Fibroblast of skin of scalp (primary cell): Measurements from ENCODE around the gene ZFR.
"Not testable (repeated sequence)": the region's sequence is repeated elsewhere in the genome, so short reads cannot be mapped to it uniquely, and the experiment has no call there.

Experiments
- DNase-seq: peaks from one replicate; pipeline ENCODE4 v3.0.0-alpha.2; 2013

Gene ZFR

GRCh38 chr5:32319392-32319791 lies 125.1 kb downstream of the ZFR start:
- no peak for DNase-seq

DNA sequence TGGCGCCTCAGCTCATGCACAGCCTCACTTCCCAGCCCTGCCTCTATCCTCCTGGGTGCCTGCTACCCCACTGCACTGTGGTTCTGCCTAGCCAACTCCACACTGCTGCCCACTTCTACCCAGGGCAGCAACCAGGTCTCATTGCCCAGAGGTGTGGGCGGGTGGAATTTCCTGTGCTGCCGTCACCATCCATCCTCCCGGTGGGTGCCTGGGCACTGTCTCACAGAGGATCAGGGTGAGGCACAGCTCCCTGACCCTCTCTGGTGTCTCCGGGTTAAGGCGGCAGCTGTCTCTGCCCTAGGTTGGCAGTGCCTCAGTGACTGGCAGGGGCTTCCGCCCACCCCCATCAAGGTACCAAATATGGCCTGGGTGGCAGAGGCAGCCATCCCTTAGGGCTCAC lies 127.5 kb downstream of the ZFR start:
- no peak for DNase-seq

DNA sequence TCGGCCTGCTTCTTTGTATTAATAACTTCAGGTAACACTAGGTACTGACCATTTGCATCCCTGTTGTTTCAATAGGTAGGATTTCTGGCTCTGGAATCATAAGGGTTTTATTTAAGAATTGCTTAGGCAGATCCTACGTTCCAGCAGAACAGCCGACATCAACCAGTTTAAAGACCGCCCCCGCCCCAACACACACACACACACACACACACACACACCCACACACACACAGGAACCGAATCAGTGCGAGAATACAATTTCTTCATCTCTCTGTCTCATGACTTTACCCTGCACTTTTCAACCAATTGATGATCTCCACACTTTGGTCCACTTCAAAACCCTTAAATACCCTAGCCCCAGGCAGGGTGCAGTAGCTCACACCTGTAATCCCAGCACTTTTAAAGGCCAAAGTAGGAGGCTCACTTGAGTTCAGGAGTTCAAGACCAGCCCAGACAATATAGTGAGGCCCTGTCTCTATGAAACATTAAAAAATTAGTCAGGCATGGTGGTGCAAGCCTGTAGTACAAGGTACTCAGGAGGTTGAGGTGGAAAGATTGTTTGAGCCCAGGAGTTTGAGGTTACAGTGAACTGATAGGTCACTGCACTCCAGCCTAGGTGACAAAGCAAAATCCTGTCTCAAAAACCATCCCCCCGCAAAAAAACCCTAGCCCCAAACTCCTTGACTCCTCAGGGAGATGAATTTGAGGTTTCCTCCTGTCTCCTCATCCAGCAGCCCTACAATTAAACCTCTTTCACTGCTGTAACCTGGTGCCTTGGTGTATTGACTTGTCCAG lies 129.1 kb downstream of the ZFR start:
- no peak for DNase-seq

DNA sequence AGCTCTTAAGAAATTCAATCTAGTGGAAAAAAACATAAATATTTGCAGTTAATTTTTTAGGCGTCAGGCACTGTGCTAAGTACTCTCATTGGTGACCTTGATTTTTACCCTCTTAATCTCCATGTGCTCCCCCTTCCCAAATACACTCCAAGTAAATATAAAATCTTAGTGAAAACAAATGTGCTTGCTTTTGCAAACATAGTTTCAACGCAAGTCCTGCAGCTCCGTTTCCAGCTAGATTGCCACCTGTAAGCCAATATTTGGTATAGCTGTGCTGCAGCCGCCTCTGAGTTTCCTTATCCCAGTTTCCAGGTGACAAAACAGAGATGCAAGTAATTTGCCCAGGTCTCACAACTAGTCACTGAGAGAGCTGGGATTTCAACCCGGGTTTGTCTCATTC lies 129.9 kb downstream of the ZFR start:
- DNase-seq, result no peak

DNA sequence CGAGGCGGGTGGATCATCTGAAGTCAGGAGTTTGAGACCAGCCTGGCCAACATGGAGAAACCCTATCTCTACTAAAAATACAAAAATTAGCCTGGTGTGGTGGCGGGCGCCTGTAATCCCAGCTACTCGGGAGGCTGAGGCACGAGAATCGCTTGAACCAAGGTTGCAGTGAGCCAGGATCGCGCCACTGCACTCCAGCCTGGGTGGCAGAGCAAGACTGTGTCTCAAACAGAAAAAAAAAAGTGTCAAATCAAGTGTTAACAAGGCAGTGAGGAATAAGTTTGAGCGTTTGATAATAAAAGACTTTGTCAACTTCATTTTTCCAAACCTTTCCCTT lies 130.4 kb downstream of the ZFR start:
- not testable (repeated sequence) for DNase-seq

- peak; percentile 99 for DNase-seq
These were observed 131.8 kb downstream of the ZFR start, which contains the start of gene MTMR12 for GRCh38 chr5:32312595-32313332. Gene MTMR12, minus strand, starts transcription at chr5:32312939. Its CDS starts 101 bp downstream, at chr5:32312838.

GRCh38 chr5:32312197-32312594 lies 132.3 kb downstream of the ZFR start:
- DNase-seq, result peak; percentile 55

DNA sequence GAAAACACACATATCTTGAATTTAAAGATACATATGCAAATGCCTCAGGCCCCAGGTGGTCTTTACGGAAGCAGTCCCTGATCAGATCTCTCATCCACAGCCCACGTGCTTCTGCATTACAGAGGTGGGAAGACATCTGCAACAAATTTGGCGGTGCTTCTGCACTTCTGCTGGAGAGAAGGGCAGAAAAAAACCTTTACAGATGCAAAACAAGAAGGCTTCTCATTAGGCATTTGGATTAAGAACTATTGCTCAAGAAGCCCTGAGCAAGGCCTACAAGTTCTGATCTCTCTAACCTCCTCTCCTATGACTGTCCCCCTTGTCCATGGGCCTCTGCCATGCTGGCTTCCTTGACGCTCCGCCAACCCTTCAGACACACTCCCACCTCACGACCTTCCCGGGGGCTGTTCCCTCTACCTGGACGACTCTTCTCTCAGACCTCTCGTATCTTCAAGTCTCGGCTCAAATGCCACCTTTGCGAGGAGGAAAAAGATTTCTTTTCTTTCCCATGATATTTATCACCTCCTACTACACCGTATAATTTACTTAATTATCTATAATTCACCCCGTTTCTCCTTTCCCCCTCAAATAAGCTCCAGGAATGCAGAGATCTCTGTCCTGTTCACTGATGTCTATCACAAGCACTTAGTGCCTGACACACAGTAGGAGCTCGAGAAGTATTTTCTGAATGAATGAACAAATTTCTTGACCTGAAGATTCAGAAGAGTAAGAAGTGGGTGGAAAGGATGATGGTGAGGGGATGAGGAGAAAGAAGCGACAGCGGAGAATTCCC lies 132.9 kb downstream of the ZFR start:
- no peak for DNase-seq

GRCh38 chr5:32309761-32310160 lies 134.8 kb downstream of the ZFR start:
- DNase-seq, result no peak

DNA sequence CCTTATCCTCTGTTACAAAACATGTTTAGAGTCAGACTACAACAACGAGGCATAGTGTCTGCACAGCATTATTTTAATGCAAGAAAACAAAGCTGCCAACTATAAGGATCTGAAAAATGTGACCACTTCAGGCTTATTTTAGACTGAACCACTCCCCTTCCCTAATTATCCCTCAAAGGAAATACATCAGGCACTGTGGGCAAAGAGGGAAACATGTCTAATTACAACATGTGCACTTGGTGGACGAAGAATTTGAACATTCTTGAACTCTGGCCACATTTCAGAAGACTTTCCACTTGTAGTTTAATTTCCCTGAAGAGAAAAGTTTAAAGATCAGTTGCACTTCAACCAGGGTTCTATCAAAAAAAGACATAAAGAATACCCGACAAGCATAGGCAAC lies 135.6 kb downstream of the ZFR start:
- no peak for DNase-seq

DNA sequence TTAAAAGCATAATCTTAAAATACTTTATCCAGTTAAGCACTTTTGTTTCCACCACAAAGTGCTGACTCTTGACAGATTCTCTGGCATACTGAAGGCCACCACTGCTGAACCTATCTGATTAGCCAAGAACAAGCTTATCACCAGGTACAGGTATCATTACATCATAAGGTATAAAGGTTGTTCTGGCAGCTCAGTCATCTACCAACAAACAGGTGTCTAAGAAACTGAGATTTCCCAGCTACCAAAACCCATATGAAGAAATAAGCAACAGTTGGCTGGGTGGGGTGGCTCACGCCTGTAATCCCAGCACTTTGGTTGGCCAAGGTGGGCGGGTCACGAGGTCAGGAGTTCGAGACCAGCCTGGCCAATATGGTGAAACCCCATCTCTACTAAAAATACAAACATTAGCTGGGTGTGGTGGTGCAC lies 136.8 kb downstream of the ZFR start:
- no peak for DNase-seq

- no peak for DNase-seq
These were observed 139.9 kb downstream of the ZFR start for GRCh38 chr5:32304622-32305021.
